Stimulated activated CD8-positive, alpha-beta memory T cell treated with anti-CD3 and anti-CD28 coated beads, Interleukin-12 subunit alpha, Interleukin-12 subunit beta, amount 100 ng/mL, for 24 hours (primary cell): ENCODE measurements around the gene ANKRD40CL.
"Not testable (repeated sequence)": the region's sequence is repeated elsewhere in the genome, so short reads cannot be mapped to it uniquely, and the experiment has no call there.

Source experiments
- DNase-seq: peaks from one replicate; pipeline ENCODE4 v3.0.0-alpha.2; 2020; ENCODE audit errors: extremely low read depth

ANKRD40CL gene

DNA sequence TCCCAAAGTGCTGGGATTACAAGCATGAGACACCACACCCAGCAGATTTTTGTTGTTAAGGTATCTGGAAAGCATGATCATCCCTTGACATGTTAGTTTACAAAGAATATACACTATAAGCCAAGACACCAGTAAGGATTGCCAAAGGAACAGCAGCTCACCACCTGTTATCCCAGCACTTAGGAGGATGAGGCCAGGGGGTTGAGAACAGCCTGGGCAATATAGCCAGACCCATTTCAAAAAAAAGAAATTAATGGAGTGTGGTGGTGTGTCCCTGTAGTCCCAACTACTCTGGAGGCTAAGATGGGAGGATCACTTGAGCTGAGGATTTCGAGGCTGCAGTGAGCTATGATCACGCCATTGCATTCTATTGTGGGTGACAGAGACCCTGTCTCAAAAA lies 5.1 kb downstream of the ANKRD40CL start:
- no peak for DNase-seq

- no peak for DNase-seq
Measured at GRCh38 chr17:50758989-50759544, 8.3 kb downstream of the ANKRD40CL start.

- no peak for DNase-seq
Measured at GRCh38 chr17:50758524-50758923, 8.8 kb downstream of the ANKRD40CL start.

- no peak for DNase-seq
Measured at GRCh38 chr17:50754521-50754920, 12.8 kb downstream of the ANKRD40CL start.

GRCh38 chr17:50749245-50749644 lies 18.1 kb downstream of the ANKRD40CL start:
- no peak for DNase-seq

DNA sequence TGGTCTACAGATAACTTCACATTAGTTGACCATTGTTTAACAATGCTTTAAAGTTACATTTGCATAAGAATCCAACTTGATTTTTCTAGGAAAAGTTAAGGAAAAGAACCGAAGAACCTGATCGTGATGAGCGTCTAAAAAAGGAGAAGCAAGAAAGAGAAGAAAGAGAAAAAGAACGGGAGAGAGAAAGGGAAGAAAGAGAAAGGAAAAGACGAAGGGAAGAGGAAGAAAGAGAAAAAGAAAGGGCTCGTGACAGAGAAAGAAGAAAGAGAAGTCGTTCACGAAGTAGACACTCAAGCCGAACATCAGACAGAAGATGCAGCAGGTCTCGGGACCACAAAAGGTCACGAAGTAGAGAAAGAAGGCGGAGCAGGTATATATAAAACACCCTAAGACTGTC lies 21.7 kb downstream of the ANKRD40CL start:
- no peak for DNase-seq

GRCh38 chr17:50739098-50739497 lies 28.2 kb downstream of the ANKRD40CL start:
- DNase-seq, result no peak

DNA sequence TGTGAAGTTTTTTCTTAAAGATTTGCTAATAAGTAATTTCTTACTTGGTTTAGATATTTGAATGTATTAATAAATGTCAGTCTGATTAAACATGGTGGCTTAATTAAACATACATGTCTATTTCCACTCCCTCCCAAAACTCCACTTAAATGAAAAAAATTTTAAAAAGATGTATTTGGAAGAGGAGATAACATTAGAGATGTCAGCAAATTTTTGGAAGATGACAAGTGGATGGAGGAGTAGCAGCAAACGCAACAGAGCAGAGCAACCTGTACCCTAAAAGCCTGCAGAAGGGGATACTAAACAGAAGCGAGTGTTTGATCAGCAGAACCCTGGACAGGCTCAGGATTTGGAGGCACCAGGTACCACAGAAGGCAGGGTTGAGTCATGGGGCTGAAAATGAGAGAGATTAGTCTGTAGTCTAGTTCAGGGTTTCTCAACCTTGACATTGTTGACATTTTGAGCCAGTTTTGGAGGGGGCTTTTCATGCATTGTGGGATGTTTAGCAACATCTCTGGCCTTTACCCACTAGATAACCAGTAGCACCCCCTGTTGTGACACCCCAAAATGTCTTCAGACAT lies 30.1 kb downstream of the ANKRD40CL start:
- DNase-seq, result no peak

- DNase-seq, result no peak
Measured at GRCh38 chr17:50735287-50735686, 32.0 kb downstream of the ANKRD40CL start.

- DNase-seq, result no peak
Measured at GRCh38 chr17:50731575-50732460, 35.5 kb downstream of the ANKRD40CL start.

- no peak for DNase-seq
Measured at GRCh38 chr17:50728881-50729765, 38.2 kb downstream of the ANKRD40CL start.

DNA sequence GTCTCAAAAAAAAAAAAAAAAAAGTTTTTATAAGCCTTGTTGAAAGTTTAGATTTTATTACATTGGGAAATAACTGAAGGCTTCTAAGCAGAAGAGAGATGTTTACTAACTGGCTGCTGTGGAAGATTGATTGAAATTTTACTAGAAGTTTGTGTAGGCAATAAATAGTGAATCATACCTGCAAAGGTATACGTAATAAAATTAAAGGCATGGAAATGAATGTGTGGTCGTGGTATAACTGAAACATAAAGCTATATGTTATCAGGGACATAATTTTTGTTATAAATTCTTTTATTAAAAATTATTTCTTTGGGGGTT lies 39.2 kb downstream of the ANKRD40CL start:
- no peak for DNase-seq

GRCh38 chr17:50725769-50726655 lies 41.3 kb downstream of the ANKRD40CL start:
- DNase-seq, result no peak

GRCh38 chr17:50724622-50725021 lies 42.7 kb downstream of the ANKRD40CL start:
- not testable (repeated sequence) for DNase-seq

DNA sequence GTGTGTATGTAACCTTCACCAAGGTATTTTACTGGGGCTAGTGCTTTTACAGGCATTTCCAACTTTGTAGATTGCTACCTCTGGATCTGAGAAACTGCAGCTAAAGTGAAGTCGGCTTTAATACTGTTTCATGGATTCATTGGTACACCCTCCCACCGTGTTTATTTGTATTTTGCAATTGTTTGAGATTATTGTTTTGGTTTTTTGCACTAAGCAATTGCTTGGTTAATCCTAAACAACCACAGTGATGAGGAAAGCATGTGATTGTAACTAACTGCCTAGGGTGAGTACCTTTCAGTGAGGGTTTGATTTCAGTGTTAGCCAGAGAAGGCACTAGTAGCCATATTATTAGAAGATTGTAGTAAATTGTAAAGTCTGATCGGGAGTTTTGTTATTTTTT lies 44.6 kb downstream of the ANKRD40CL start:
- DNase-seq, result no peak

DNA sequence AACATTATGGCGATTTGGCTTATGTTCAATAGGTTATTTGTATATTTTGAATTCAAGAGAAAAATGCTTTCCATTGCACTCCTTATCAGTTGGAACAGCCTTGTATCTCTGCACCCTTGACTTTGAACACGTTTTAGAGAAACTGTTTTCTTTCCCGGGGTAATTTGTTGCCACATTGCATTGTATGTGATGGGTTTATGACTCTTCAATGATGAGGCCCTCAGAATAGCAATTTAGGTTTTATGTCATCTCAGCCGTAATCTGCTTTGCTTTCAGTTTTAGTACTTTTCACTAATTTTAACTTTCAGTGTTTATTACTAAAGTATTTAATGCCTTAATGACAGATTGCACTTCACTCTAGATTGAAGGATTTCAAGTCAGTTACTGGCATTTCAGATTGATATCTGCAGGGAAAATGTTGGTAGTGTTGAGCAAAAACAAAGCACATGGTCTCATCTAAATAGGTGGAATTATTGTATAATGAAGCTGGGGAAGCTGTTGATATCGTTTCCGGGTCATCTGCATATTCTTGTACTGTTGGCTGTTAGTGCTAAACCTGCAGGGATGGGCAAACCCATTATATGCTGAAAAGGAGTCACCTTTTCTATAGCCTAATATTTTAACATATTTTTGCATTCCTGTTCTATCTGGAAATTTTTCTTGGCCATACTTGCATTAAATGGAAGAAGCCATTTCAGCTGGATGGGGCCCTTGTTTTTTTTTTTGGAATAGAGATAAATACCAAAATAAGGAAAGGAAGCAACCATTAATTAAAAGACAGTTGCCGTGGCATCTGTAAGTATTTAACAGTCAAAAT lies 45.9 kb downstream of the ANKRD40CL start:
- no peak for DNase-seq

GRCh38 chr17:50719924-50720794 lies 47.2 kb downstream of the ANKRD40CL start:
- no peak for DNase-seq

GRCh38 chr17:50719144-50719923 lies 48.0 kb downstream of the ANKRD40CL start, which contains the start of gene LUC7L3:
Gene LUC7L3 (plus strand): TSS chr17:50719603. CDS start chr17:50719733, 130 bp downstream.
- DNase-seq, result peak; percentile 78
